Ectodermal cell (in vitro differentiated cells): ENCODE results near the gene DENND2C.

Source experiments
- H3K27ac ChIP-seq: 2 replicates; pipeline ENCODE4 v1.7.0; 2013; ENCODE audit warnings: mild to moderate bottlenecking, low read depth, low read length; ENCODE audit not compliant: insufficient read depth, poor library complexity, severe bottlenecking
- H3K27me3 ChIP-seq: 2 replicates; pipeline ENCODE4 v1.7.0; 2013; ENCODE audit warnings: mild to moderate bottlenecking, low read length; ENCODE audit not compliant: insufficient read depth, control insufficient read depth, poor library complexity, severe bottlenecking
- H3K36me3 ChIP-seq: one replicate; pipeline ENCODE4 v1.7.0; 2013; ENCODE audit warnings: low read length; ENCODE audit not compliant: control insufficient read depth, insufficient read depth
- H3K4me1 ChIP-seq: one replicate; pipeline ENCODE4 v1.7.0; 2013; ENCODE audit warnings: low read length; ENCODE audit not compliant: control insufficient read depth, insufficient read depth
- H3K4me3 ChIP-seq: 2 replicates; pipeline ENCODE4 v1.7.0; 2013; ENCODE audit warnings: low read depth, low read length, control low read depth; ENCODE audit not compliant: insufficient read depth
- H3K9me3 ChIP-seq: 2 replicates; pipeline ENCODE4 v1.7.0; 2013; ENCODE audit warnings: mild to moderate bottlenecking, low read length, moderate library complexity; ENCODE audit not compliant: control insufficient read depth
- WGBS, 2 experiments: methylation state at CpG; one replicate each; pipeline ENCODE4 v1.1.7; 2013; ENCODE audit warnings: missing lambda C conversion rate in 2 of 2; 5-methylcytosine and 5-hydroxymethylcytosine counted together

DENND2C gene

DNA sequence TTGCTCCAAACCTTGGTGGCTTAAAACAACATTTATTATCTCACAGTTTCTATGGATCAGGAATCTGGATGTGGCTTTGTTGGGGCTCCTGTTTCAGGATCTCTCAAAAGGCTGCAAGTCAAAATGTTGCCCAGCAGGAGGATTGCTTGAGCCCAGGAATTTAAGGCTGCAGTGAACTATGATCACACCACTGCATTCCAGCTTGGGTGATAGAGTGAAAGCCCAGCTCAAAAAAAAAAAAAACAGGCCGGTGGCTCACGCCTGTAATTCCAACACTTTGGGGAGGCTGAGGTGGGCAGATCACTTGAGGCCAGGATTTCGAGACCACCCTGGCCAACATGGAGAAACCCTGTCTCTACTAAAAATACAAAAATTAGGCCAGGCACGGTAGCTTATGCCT is 118.4 kb downstream of the DENND2C start:
- no peak overlapping the region for H3K4me3 ChIP-seq
- H3K27me3 ChIP-seq: no peaks in the 10 kb centered on the region
- H3K9me3 ChIP-seq: no peaks in the 10 kb centered on the region
- H3K4me1 ChIP-seq: no peaks in the 10 kb centered on the region
- WGBS, 2 experiments: 82 to 88% methylated on average over 4 of the region's 4 CpGs
- no peak overlapping the region for H3K27ac ChIP-seq
- no peaks in the 10 kb centered on the region for H3K36me3 ChIP-seq

DNA sequence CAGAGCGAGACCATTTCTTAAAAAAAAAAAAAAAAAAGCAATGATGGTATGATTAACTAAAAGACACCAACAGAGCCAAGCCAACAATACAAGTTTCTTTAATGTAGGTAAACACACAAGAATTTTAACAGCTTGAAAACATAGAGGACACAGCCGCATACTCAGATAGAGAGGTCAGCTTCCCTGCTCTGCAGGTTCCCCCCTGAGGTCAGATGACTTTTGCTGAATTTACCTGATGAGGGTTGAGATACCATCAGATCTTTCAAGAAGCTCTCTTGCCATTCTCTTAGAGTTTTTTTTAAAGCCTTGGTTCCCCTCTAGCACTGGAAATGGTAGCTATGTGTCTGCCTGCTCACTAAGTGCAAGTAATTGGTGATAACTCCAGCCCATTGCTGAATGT is 119.5 kb downstream of the DENND2C start:
- Histone ChIP-seq H3K27ac (no peak overlapping the region), H3K9me3 (no peaks in the 10 kb centered on the region), H3K27me3 (no peaks in the 10 kb centered on the region), H3K4me3 (no peak overlapping the region), H3K36me3 (no peaks in the 10 kb centered on the region), H3K4me1 (no peaks in the 10 kb centered on the region)
- WGBS, 2 experiments: 100% methylated on average over 1 of the region's 2 CpGs

DNA sequence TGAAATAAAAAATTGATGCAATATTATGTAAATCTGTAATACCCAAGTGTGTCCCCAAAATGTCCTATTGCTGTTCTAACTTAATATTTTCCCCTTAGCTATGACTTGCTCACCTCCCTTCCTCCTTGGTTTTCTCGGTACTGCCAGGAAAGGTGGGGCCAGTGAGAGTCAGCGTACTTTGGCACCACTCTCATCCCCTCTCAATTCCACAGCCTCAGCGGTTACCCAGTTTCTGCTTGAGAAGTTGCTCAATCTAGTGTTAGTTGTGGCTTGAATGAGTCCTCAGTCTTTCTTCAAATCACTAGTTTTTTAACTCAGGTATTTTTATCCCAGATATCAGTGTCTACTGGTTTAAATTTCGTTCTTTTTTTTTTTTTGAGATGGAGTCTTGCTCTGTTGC is 120.7 kb downstream of the DENND2C start:
- WGBS, 2 experiments: 92 to 94% methylated on average over 2 to 4 of the region's 4 CpGs
- Histone ChIP-seq H3K36me3 (no peaks in the 10 kb centered on the region), H3K4me1 (no peaks in the 10 kb centered on the region), H3K4me3 (no peak overlapping the region), H3K27me3 (no peaks in the 10 kb centered on the region), H3K27ac (no peak overlapping the region), H3K9me3 (no peaks in the 10 kb centered on the region)

DNA sequence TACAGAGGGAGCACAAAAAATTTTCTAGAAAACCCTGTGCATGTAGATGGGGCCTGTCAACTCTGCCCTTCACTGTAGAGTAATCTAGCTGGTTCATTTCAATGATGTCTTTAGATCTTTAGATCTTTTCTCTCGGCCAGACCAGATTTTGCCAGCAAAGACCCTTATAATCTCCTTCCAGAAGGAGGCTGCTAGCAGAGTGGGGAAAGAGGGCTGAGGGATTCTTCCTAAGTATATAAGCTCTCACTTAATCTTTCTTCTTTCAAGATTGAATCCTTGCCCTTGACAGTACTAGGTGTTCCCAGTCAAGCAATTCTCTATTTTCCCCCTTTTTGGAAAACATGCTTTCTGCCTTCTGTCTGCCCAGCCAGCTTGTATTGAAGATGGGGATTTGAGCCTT is 122.8 kb downstream of the DENND2C start:
- H3K36me3 ChIP-seq: no peaks in the 10 kb centered on the region
- no peaks in the 10 kb centered on the region for H3K4me1 ChIP-seq
- no peak overlapping the region for H3K4me3 ChIP-seq
- H3K9me3 ChIP-seq: no peaks in the 10 kb centered on the region
- WGBS, 2 experiments: 71 to 90% methylated on average over 1 of the region's 1 CpG
- H3K27me3 ChIP-seq: no peaks in the 10 kb centered on the region
- H3K27ac ChIP-seq: no peak overlapping the region

DNA sequence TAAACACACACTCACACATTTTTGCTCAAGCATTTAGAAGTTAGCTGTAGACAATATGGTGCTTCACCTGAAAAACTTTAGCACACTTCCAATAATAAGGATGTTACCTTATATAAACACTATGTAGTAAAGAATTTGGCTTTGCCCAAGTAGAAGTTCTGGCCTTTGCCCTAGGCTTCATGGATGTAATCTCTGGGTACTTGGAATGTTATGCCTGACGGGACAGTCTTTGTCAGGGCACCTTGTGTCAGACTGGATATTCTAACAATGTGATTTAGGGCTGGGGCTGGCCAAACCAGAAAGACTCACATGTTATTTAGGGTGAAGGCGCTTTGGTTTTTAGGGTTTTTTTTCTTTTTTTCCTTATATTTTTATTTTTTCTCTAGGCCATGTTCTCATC is 124.1 kb downstream of the DENND2C start:
- Histone ChIP-seq H3K27ac (no peak overlapping the region), H3K4me1 (no peaks in the 10 kb centered on the region), H3K4me3 (no peak overlapping the region), H3K36me3 (no peaks in the 10 kb centered on the region), H3K9me3 (no peaks in the 10 kb centered on the region), H3K27me3 (no peaks in the 10 kb centered on the region)
- WGBS, 2 experiments: 82 to 99% methylated on average over 1 to 2 of the region's 2 CpGs

DNA sequence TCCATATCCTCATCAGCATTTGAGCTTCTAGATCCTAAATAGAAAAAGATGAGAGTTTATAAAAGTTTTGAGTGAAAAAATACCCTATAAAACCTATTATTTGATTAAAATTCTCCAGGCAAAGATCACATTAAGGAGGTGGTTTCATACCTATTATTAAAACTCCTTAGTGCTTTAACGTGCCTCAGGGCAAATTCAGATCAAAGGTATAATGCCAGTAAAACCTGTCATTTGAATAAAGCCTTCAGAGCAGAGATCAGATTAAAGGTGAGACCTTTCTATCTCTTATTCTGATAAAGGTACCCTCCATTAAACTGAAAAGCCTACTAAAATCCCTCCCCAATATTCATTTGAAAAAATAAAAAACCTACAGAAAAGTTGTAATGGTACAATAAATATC is 124.5 kb downstream of the DENND2C start:
- Histone ChIP-seq H3K4me1 (no peaks in the 10 kb centered on the region), H3K4me3 (no peak overlapping the region), H3K36me3 (no peaks in the 10 kb centered on the region), H3K27me3 (no peaks in the 10 kb centered on the region), H3K9me3 (no peaks in the 10 kb centered on the region), H3K27ac (no peak overlapping the region)
- WGBS, 2 experiments: 91 to 100% methylated on average over 1 of the region's 1 CpG

DNA sequence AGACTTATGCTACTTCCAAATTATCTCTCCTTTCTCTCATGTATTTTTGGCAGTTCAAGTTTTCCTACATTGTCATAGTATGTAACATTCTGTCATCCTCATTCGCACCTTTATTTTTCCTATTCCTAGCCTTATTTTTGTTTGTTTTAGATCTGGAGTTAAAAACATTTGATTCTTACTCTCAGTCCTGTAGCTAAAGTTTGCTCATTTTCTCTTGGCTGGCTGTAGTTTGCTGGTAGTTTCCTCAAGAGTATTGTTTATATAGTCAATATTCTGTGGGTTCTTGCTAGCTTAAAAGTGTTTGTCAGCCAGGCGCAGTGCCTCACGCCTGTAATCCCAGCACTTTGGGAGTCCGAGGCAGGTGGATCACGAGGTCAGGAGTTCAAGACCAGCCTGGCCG is 129.0 kb downstream of the DENND2C start:
- no peaks in the 10 kb centered on the region for H3K27me3 ChIP-seq
- H3K9me3 ChIP-seq: no peaks in the 10 kb centered on the region
- no peak overlapping the region for H3K27ac ChIP-seq
- no peak overlapping the region for H3K4me3 ChIP-seq
- WGBS, 2 experiments: 76 to 84% methylated on average over 6 of the region's 6 CpGs
- H3K36me3 ChIP-seq: no peaks in the 10 kb centered on the region
- H3K4me1 ChIP-seq: no peaks in the 10 kb centered on the region

DNA sequence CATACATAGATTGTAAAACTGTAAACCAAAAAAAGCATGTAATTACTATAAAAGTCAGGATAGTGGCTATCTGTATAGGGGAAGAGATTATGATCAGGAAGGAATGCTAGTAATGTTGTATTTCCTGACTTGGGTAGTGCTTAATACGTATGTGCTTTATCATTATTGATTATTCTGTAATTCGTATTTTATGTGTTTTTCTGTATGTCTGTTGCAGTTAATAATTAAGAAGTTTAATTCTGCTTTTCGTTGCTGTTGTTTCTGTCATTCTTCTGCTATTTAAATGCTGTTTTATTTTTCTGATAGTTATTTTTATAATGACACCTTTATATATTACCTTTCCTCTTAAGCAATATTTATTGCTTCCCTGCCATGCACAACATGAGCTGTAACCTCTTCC is 129.6 kb downstream of the DENND2C start:
- WGBS, 2 experiments: 89 to 92% methylated on average over 2 to 3 of the region's 3 CpGs
- Histone ChIP-seq H3K9me3 (no peaks in the 10 kb centered on the region), H3K4me1 (no peaks in the 10 kb centered on the region), H3K27ac (no peak overlapping the region), H3K4me3 (no peak overlapping the region), H3K27me3 (no peaks in the 10 kb centered on the region), H3K36me3 (no peaks in the 10 kb centered on the region)

DNA sequence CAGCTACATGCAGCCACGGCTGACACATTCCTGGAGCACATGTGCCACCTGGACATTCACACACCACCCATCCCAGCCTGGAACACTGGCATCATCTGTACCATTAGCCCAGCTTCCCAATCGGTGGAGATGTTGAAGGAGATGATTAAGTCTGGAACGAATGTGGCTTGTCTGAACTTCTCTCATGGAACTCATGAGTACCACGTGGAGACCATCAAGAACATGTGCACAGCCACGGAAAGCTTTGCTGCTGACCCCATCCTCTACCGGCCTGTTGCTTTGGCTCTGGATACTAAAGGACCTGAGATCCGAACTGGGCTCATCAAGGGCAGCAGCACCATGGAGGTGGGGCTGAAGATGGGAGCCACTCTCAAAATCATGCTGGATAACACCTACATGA is 133.8 kb downstream of the DENND2C start:
- Histone ChIP-seq H3K4me1 (no peaks in the 10 kb centered on the region), H3K4me3 (no peak overlapping the region), H3K9me3 (no peaks in the 10 kb centered on the region), H3K27me3 (no peaks in the 10 kb centered on the region), H3K36me3 (no peaks in the 10 kb centered on the region), H3K27ac (no peak overlapping the region)
- WGBS, 2 experiments: 95% methylated on average over 7 of the region's 7 CpGs

DNA sequence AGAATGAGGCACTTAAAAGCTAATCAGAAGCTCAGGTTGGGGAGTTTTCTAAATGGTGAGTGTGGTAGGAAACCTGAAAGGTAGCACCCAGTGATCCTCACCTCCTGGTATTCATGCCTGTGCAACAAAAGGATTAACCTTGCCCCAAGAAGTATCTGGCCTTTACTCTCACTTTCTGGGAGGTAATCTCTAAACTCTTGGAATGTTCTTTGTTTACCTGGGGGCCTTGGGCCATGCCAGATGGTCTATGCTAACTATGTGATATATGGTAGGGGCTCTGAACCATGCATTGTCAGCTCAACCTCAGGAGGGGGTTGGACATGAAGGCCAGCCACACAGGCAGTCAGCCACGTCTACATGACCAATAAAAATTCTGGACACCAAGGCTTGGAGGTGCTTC is 134.4 kb downstream of the DENND2C start:
- Histone ChIP-seq H3K4me1 (no peaks in the 10 kb centered on the region), H3K36me3 (no peaks in the 10 kb centered on the region), H3K27ac (no peak overlapping the region), H3K9me3 (no peaks in the 10 kb centered on the region), H3K4me3 (no peak overlapping the region), H3K27me3 (no peaks in the 10 kb centered on the region)
- WGBS, 2 experiments: 94 to 100% methylated on average over 1 of the region's 1 CpG
